Skeletal muscle tissue (tissue), 4 donors: ENCODE data around the gene SLC35F1. TPM values are rescaled to one million over a fixed set of nuclear protein-coding genes. Genes with fewer than 3 reads are reported as not detected.
A peak's percentile ranks its signal among the peaks of the same experiment; 100 is the strongest.

ENCODE experiments used
- H3K27ac ChIP-seq: one replicate; pipeline ENCODE4 v1.7.0; 2013; ENCODE audit warnings: mild to moderate bottlenecking, low read depth, low read length, inconsistent platforms
- H3K27me3 ChIP-seq, 3 donors: one replicate each; pipeline ENCODE4 v1.7.0; 2013; ENCODE audit warnings: low read length in 3 of 3; ENCODE audit not compliant: control insufficient read depth in 3 of 3, insufficient read depth in 3 of 3
- H3K36me3 ChIP-seq, 3 donors: one replicate each; pipeline ENCODE4 v1.7.0; 2013; ENCODE audit warnings: low read length in 3 of 3; ENCODE audit not compliant: control insufficient read depth in 3 of 3, insufficient read depth in 3 of 3
- H3K4me1 ChIP-seq, 3 donors: one replicate each; pipeline ENCODE4 v1.7.0; 2013; ENCODE audit warnings: low read length in 3 of 3, mild to moderate bottlenecking in 3 of 3; ENCODE audit not compliant: control insufficient read depth in 3 of 3, insufficient read depth in 3 of 3
- H3K4me3 ChIP-seq, 3 donors: one replicate each; pipeline ENCODE4 v1.7.0; 2013; ENCODE audit warnings: low read length in 3 of 3
- H3K9ac ChIP-seq, 3 donors: one replicate each; pipeline ENCODE4 v1.7.0; 2013; ENCODE audit warnings: low read length in 3 of 3, mild to moderate bottlenecking in 3 of 3, moderate library complexity in 2 of 3, low read depth in 1 of 3
- H3K9me3 ChIP-seq, 3 donors: one replicate each; pipeline ENCODE4 v1.7.0; 2013; ENCODE audit warnings: low read length in 3 of 3; ENCODE audit not compliant: control insufficient read depth in 3 of 3
- total RNA-seq: library from RNA; depleted of rRNA; stranded (reverse); fragments of >200 nt; gene quantifications from one replicate; pipeline ENCODE4 v1.2.3, GENCODE V29; 2014
- donor health status: Osteomylitis.

The SLC35F1 gene
- total RNA-seq, 1 donor from 2014 or later = 3.1 TPM

DNA sequence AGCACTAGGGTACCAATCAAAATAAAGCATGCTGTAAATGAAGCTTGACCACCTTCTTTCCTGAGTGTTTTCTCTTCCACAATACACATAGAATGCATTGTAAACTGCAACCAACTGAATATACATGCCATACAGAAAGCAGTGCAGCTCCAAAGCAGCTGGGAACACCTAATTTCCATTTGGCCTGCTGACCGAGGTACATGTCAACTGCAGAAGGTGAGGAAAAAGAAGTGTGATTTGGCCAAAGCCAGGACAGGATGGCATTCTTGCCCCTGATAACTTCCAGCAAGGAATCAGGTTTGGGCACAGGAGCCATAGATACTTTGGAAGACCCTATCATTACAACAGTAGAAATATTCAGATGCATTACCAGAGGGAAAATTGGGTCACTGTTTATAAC, 258.4 kb downstream of the SLC35F1 start:
- no peaks in the 10 kb centered on the region for H3K36me3 ChIP-seq
- H3K9ac ChIP-seq = no peak overlapping the region
- H3K4me3 ChIP-seq = no peak overlapping the region
- H3K27ac ChIP-seq = no peak overlapping the region
- no peaks in the 10 kb centered on the region for H3K27me3 ChIP-seq
- no peaks in the 10 kb centered on the region for H3K4me1 ChIP-seq
- H3K9me3 ChIP-seq = no peaks in the 10 kb centered on the region

DNA sequence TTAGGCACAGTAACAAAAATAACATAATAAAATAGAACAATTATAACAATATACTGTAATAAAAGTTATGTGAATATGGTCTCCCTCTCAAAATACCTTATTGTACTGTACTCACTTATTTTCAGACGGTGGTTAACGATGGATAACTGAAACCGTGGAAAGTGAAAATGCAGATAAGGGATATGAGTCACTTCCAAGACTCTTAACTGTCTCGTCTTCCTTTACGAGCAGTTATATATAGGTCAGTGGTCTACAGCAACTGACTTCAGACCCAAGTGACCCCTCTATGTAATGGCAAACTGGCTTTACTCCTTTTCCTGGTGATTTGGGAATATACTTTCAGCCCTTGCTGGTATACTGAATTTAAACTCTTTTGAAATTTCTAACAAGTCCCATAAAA, 261.4 kb downstream of the SLC35F1 start:
- no peaks in the 10 kb centered on the region for H3K36me3 ChIP-seq
- no peak overlapping the region for H3K9ac ChIP-seq
- no peak overlapping the region for H3K4me3 ChIP-seq
- H3K27me3 ChIP-seq = no peaks in the 10 kb centered on the region
- no peak overlapping the region for H3K27ac ChIP-seq
- no peaks in the 10 kb centered on the region for H3K4me1 ChIP-seq
- H3K9me3 ChIP-seq = peaks cover 0 to 1% (median under 1%) of the 10 kb centered on the region in 3 donors

DNA sequence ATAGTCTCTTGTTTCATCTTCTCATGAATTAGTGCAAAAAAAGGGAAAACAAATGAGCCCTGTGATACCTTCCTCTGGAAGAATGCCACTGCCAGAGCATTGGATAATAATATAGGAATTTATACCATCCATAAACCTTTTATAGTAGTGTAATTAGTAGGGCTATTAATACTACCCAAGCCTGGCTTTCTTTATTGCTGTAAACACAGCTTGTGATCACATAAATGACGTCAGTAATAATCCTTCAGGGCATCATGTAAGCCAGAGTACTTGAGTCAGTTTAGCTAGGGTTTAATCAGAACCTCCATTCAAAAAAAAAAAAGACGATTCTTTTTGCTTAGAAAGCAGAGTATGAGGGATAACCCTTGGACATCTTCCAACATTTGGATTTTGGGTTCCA, 264.8 kb downstream of the SLC35F1 start:
- no peaks in the 10 kb centered on the region for H3K4me1 ChIP-seq
- no peaks in the 10 kb centered on the region for H3K27me3 ChIP-seq

DNA sequence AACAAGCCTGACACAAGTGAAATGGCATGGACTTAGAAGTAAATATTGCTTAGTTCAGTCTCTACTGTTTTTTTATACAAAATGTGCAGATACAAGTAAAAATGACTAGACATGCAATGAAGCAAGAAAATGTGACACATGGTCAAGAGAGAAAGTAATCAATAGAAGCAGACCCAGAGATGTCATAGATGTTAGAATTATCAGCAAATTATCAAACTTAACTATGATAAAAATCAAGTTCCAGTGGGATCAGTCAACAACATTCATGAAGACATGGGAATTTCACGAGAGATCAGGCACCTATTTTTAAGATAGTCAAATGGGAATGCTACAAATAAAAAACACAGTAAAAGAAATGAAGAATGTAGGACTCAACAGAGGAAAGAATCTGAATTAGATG, 267.0 kb downstream of the SLC35F1 start:
- peaks cover 2 to 10% (median 5%) of the 10 kb centered on the region in 3 donors for H3K9me3 ChIP-seq
- H3K9ac ChIP-seq = no peak overlapping the region
- no peaks in the 10 kb centered on the region for H3K36me3 ChIP-seq
- H3K4me3 ChIP-seq = no peak overlapping the region
- H3K27ac ChIP-seq = no peak overlapping the region
- H3K4me1 ChIP-seq = no peaks in the 10 kb centered on the region
- H3K27me3 ChIP-seq = no peaks in the 10 kb centered on the region

More for the DNA sequence above, 264.8 kb downstream of the SLC35F1 start:
- Histone ChIP-seq H3K9ac (no peak overlapping the region), H3K4me3 (no peak overlapping the region), H3K27ac (no peak overlapping the region), H3K36me3 (no peaks in the 10 kb centered on the region), H3K9me3 (peaks cover 2 to 10% (median 5%) of the 10 kb centered on the region in 3 donors)

DNA sequence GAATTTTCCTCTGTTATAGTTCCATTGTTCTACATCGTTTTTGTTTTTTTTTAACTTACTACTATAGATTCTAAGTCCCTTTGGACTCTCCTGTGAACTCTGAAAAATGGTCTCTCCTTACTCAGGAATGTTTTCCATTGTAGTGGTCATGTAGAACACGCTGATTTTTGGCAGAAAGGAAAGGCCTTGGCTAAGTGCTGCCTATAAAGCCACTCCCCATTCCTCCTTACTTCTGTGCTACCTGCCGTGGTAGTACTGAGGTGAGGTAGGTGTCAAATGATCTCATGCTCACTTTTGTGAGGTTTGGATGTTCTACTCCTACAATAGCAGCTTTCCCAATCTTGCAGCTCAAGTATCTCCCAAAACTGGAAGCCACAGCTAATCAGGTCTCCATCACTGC, 270.7 kb downstream of the SLC35F1 start:
- no peaks in the 10 kb centered on the region for H3K36me3 ChIP-seq
- no peak overlapping the region for H3K27ac ChIP-seq
- no peaks in the 10 kb centered on the region for H3K27me3 ChIP-seq
- no peak overlapping the region for H3K4me3 ChIP-seq
- no peaks in the 10 kb centered on the region for H3K4me1 ChIP-seq
- H3K9me3 ChIP-seq = peaks cover 2 to 10% (median 5%) of the 10 kb centered on the region in 3 donors
- H3K9ac ChIP-seq = no peak overlapping the region

DNA sequence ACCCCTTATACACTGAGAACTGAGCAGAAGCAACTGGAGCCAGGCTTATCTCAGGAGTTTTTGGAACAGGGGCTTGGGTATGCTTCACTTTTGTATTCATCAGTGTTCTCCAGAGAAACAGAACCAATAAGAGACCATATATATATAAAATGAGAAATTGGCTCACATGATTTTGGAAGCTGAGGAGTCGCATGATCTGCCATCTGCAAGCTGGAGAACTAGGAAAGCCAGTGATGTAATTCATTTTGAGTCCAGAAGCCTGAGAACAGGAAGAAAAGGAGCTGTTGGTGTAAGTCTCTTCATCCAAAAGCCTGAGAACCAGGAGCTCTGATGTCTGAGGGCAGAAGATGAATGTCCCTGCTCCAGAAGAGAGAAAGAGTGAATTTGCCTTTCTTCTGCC, 272.0 kb downstream of the SLC35F1 start:
- Histone ChIP-seq H3K27ac (no peak overlapping the region), H3K9me3 (peaks cover 0 to 4% (median 0%) of the 10 kb centered on the region in 3 donors), H3K4me3 (no peak overlapping the region), H3K27me3 (no peaks in the 10 kb centered on the region), H3K36me3 (no peaks in the 10 kb centered on the region), H3K4me1 (no peaks in the 10 kb centered on the region), H3K9ac (no peak overlapping the region)

DNA sequence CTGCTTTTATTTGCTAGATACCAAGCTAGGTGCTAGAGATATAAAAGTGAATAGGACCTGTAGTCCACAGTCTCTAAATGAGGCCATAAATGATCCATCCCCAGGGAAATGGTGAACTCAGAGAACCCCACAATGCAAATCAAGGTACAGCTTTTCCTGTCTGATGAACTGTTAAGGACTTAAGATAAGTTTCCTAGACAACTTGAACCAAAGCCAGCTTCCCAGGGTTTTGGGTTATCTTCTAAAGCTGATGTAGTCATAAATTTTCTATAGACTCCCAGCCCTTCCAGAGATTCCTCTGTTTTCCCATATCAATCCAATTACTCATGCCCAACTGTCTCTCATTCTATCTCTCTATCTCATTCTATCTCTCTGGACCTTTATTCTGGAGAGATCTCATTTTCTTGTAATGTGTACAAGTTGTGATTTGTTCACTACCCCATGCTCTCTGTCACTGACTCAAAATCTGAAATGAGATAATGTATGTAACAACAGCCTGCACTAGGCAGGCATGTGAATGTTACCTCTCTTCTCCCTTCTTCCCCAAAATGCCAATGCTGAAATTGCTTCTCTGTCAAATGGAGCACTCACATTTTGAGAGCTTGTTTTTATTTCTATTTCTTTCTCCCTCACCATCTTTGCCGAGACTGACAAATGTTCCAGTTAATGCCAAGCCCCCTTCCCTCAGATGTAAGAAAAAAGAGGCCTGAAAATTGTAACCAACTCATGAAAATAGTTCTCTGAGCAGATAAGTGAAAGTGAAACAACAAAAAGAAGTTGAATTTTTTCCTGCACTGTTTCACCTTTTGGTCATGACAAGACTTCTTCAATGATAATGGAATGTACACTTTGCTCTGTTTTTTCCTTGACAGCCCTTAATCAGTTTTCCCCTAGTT, 279.9 kb downstream of the SLC35F1 start:
- H3K4me1 ChIP-seq = peaks cover 2 to 12% (median 7%) of the 10 kb centered on the region in 3 donors
- peak overlapping the region in 1 of 3 donors; percentile 7 for H3K4me3 ChIP-seq
- no peak overlapping the region for H3K9ac ChIP-seq
- no peaks in the 10 kb centered on the region for H3K27me3 ChIP-seq
- H3K9me3 ChIP-seq = no peaks in the 10 kb centered on the region
- no peaks in the 10 kb centered on the region for H3K36me3 ChIP-seq
- peak overlapping the region; percentile 41 for H3K27ac ChIP-seq

DNA sequence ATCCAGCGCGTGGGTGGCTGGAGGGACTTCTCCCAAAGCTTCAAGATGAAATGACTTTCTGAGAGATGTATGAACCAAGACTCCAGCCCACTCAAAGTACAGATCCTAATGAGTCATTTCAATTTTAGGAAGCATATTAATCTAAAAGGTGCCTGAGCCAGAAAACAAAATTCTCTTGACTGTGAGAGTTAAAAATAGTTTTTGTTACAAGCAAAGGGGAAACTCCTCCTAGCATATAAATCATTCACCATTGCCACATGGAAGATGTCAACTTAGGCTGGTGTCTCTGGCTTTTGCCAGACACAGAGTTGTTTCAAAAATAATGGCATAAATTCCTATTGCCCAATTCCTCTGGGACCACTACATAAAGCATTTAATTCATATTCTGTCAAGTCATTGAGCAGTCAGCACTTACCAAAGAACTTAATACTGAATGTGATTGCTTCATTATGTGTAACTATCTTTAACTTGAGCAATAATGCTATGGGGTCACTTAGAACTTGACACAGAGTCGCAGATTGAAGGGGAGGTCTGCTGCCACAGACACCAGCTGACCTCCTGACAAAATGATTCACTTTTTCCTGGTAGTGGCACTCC, 280.6 kb downstream of the SLC35F1 start:
- H3K9ac ChIP-seq = no peak overlapping the region
- H3K36me3 ChIP-seq = no peaks in the 10 kb centered on the region
- peak overlapping the region; percentile 41 for H3K27ac ChIP-seq
- peak overlapping the region in 1 of 3 donors; percentile 7 for H3K4me3 ChIP-seq
- H3K27me3 ChIP-seq = no peaks in the 10 kb centered on the region
- peaks cover 2 to 12% (median 7%) of the 10 kb centered on the region in 3 donors for H3K4me1 ChIP-seq
- no peaks in the 10 kb centered on the region for H3K9me3 ChIP-seq

DNA sequence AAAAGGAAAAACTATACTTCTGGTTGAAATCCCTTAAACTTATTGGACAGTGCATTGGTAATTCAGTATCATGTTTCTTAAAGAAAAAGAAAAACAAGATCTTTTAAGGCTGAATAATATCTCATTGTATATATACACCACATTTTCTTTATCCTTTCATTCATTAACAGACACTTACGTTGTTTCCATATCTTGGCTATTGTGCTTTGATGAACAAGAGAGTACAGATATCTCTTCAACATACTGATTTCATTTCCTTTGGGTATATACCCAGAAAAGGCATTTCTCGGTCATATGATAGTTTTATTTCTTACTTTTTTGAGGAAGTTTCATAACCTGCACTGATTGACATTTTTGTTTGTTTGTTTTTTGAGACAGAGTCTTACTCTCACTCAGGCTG, 281.5 kb downstream of the SLC35F1 start:
- Histone ChIP-seq H3K4me1 (peaks cover 2 to 12% (median 7%) of the 10 kb centered on the region in 3 donors), H3K27ac (no peak overlapping the region), H3K27me3 (no peaks in the 10 kb centered on the region), H3K9me3 (no peaks in the 10 kb centered on the region), H3K9ac (no peak overlapping the region), H3K36me3 (no peaks in the 10 kb centered on the region), H3K4me3 (no peak overlapping the region)

DNA sequence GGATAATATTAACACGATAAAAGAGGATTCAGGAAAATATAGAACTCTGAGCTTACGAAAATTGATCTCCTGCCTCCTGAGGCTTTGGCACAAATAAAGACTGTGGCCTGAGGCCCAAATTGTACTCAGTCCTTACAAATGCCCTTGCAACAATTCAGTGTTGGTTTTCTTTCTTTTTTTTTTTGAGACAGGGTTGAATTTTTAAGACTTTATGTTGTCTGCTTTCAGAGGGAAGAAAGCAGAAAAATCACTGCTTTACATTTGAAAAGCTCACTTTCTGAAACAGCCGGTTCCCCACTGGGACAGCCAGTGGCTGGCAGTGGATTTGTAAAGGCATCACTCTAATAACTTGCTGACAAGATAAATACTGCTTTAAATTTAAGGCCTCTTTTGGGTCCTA, 290.5 kb downstream of the SLC35F1 start:
- H3K9me3 ChIP-seq = no peaks in the 10 kb centered on the region

More for the DNA sequence above, 290.5 kb downstream of the SLC35F1 start:
- Histone ChIP-seq H3K27me3 (no peaks in the 10 kb centered on the region), H3K36me3 (no peaks in the 10 kb centered on the region), H3K9ac (no peak overlapping the region), H3K4me1 (no peaks in the 10 kb centered on the region), H3K4me3 (no peak overlapping the region), H3K27ac (no peak overlapping the region)
